HCT116 (cell line): ENCODE measurements around the gene FSTL4. TPM values are rescaled to one million over a fixed set of nuclear protein-coding genes. Genes with fewer than 3 reads are reported as not detected.

Source experiments
- ATAC-seq: fragments of 200-7000 bp; cut with Tn5 transposase; 2 replicates; pipeline ENCODE4 v1.9.1; 2020; ENCODE audit warnings: mild to moderate bottlenecking, moderate library complexity
- BruUV-seq: library from RNA; stranded (reverse); fragments of 400-500 nt; replicated peaks from 2 replicates; lab custom pipeline; 2021; lab: Mats Ljungman, UMichigan
- CTCF ChIA-PET: fragments of 300-600 bp; sonication (Branson Sonifier 250); formaldehyde crosslinking; loops from one replicate; lab custom pipeline; 2021; ENCODE audit warnings: antibody characterized with exemption; lab: Charles Lee
- POLR2A ChIA-PET: fragments of 300-600, 350-600 bp; sonication (Branson Sonifier 250); formaldehyde crosslinking; loops from one replicate; lab custom pipeline; 2021; ENCODE audit warnings: antibody characterized with exemption; lab: Charles Lee
- RAD21 ChIA-PET, 2 experiments: fragments of 300-600 bp; sonication (Branson Sonifier 250); formaldehyde crosslinking; loops; one replicate each; lab custom pipeline; 2023; ENCODE audit warnings: low total read pairs in 2 of 2; ENCODE audit not compliant: uncharacterized antibody in 2 of 2, unreplicated experiment in 2 of 2, low non-redundant PET in 1 of 2; lab: Charles Lee
- DNase-seq: peaks from one replicate; pipeline ENCODE4 v3.0.0-alpha.2; 2010; ENCODE audit warnings: low read depth, low spot score
- H2AFZ ChIP-seq: fragments of 200-600 bp; shearing (Covaris generic), sonication (generic); 2 replicates; pipeline ENCODE4 v1.6.1; 2017; ENCODE audit warnings: low read depth, mixed run types, mixed read lengths, antibody characterized with exemption, low read length; ENCODE audit not compliant: poor library complexity, severe bottlenecking
- H3K27ac ChIP-seq: 2 replicates; pipeline ENCODE4 v1.5.1; 2012; ENCODE audit warnings: low read depth, low read length
- H3K27me3 ChIP-seq: fragments of 200-600 bp; sonication (generic); 2 replicates; pipeline ENCODE4 v1.6.1; 2016; ENCODE audit warnings: mixed run types, low read length, mixed read lengths; ENCODE audit not compliant: insufficient read depth
- H3K36me3 ChIP-seq, 2 experiments: fragments of 200-500 bp in 1 of 2; fragments of 200-600 bp in 1 of 2; sonication (Bioruptor generic) in 1 of 2; sonication (generic) in 1 of 2; 2 replicates each; pipeline versions ENCODE4 v1.5.1 to v1.6.1; 2014 to 2016; ENCODE audit warnings: low read length in 2 of 2, inconsistent platforms in 1 of 2, mixed read lengths in 1 of 2, mixed run types in 1 of 2; ENCODE audit not compliant: insufficient read depth in 2 of 2, control insufficient read depth in 1 of 2
- H3K4me1 ChIP-seq, 2 experiments: fragments of 200-600 bp in 1 of 2; sonication (generic) in 1 of 2; 2 replicates each; pipeline versions ENCODE4 v1.5.1 to v1.6.1; 2012 to 2017; ENCODE audit warnings: low read length in 2 of 2, inconsistent platforms in 1 of 2, mild to moderate bottlenecking in 1 of 2, mixed read lengths in 1 of 2, mixed run types in 1 of 2, moderate library complexity in 1 of 2; ENCODE audit not compliant: insufficient read depth in 2 of 2, control insufficient read depth in 1 of 2
- H3K4me2 ChIP-seq: fragments of 200-600 bp; sonication (generic); 2 replicates; pipeline ENCODE4 v1.6.1; 2017; ENCODE audit warnings: mixed run types, low read length, mixed read lengths
- H3K4me3 ChIP-seq, 2 experiments: fragments of 200-600 bp in 1 of 2; sonication (generic) in 1 of 2; replicated peaks in 1 of 2; 2 replicates each; pipeline ENCODE4 v1.5.1; 2011 to 2016; ENCODE audit warnings: low read length in 2 of 2, control low read depth in 1 of 2, low read depth in 1 of 2, mild to moderate bottlenecking in 1 of 2, mixed read lengths in 1 of 2, mixed run types in 1 of 2
- H3K79me2 ChIP-seq: fragments of 200-600 bp; sonication (generic); 2 replicates; pipeline ENCODE4 v1.6.1; 2017; ENCODE audit warnings: mild to moderate bottlenecking, mixed run types, low read length, moderate library complexity, mixed read lengths; ENCODE audit not compliant: insufficient read depth
- H3K9ac ChIP-seq: fragments of 200-600 bp; sonication (generic); 2 replicates; pipeline ENCODE4 v1.6.1; 2016; ENCODE audit warnings: low read length, mixed read lengths
- H3K9me2 ChIP-seq: fragments of 200-600 bp; sonication (generic), shearing (Covaris generic); 2 replicates; pipeline ENCODE4 v1.6.1; 2017; ENCODE audit warnings: mixed run types, mild to moderate bottlenecking, moderate library complexity; ENCODE audit not compliant: insufficient read depth
- H3K9me3 ChIP-seq, 2 experiments: fragments of 200-500 bp in 1 of 2; fragments of 200-600 bp in 1 of 2; sonication (Bioruptor generic) in 1 of 2; sonication (generic) in 1 of 2; 2 replicates each; pipeline ENCODE4 v1.6.1; 2014 to 2017; ENCODE audit warnings: low read length in 2 of 2, mixed read lengths in 2 of 2, inconsistent platforms in 1 of 2, low read depth in 1 of 2, mild to moderate bottlenecking in 1 of 2, mixed run types in 1 of 2, moderate library complexity in 1 of 2; ENCODE audit not compliant: control insufficient read depth in 1 of 2, insufficient read depth in 1 of 2
- H4K20me1 ChIP-seq: fragments of 200-600 bp; sonication (generic), shearing (Covaris generic); 2 replicates; pipeline ENCODE4 v1.6.1; 2017; ENCODE audit warnings: mixed run types, mild to moderate bottlenecking, moderate library complexity; ENCODE audit not compliant: insufficient read depth
- ATF3 ChIP-seq: IDR thresholded peaks from 2 replicates; pipeline ENCODE4 v1.6.1; 2012
- CBX3 ChIP-seq: IDR thresholded peaks from 2 replicates; pipeline ENCODE4 v1.6.1; 2012; ENCODE audit warnings: low read depth
- CEBPB ChIP-seq: IDR thresholded peaks from 2 replicates; pipeline ENCODE4 v1.6.1; 2012; ENCODE audit warnings: low read depth
- CTCF ChIP-seq, 3 experiments: fragments of 200-600 bp in 1 of 3; sonication (generic) in 1 of 3; IDR thresholded peaks in 2 of 3; conservative IDR thresholded peaks in 1 of 3; 2 replicates each; pipeline ENCODE4 v1.5.1; 2012 to 2017; ENCODE audit warnings: low read depth in 2 of 3, low read length in 2 of 3, antibody characterized with exemption in 1 of 3, borderline replicate concordance in 1 of 3, control low read depth in 1 of 3, mild to moderate bottlenecking in 1 of 3, mixed read lengths in 1 of 3, mixed run types in 1 of 3, moderate library complexity in 1 of 3; ENCODE audit not compliant: insufficient read depth in 1 of 3
- EGR1 ChIP-seq: IDR thresholded peaks from 2 replicates; pipeline ENCODE4 v1.6.1; 2012; ENCODE audit warnings: low read depth
- EZH2 ChIP-seq: fragments of 200-600 bp; sonication (generic); IDR thresholded peaks from 2 replicates; pipeline ENCODE4 v1.6.1; 2017; ENCODE audit warnings: antibody characterized with exemption, mixed run types
- EZH2phosphoT487 ChIP-seq: fragments of 200-600 bp; IDR thresholded peaks from 2 replicates; pipeline ENCODE4 v1.6.1; 2018; ENCODE audit warnings: antibody characterized with exemption, borderline replicate concordance
- FOSL1 ChIP-seq: IDR thresholded peaks from 2 replicates; pipeline ENCODE4 v1.6.1; 2012; ENCODE audit warnings: low read depth
- JUND ChIP-seq: IDR thresholded peaks from 2 replicates; pipeline ENCODE4 v1.6.1; 2012
- MAX ChIP-seq: IDR thresholded peaks from 2 replicates; pipeline ENCODE4 v1.6.1; 2012
- POLR2A ChIP-seq: IDR thresholded peaks from 2 replicates; pipeline ENCODE4 v1.7.0; 2011; ENCODE audit warnings: borderline replicate concordance; ENCODE audit not compliant: insufficient read depth, insufficient read length; ENCODE audit errors: extremely low read depth
- POLR2AphosphoS5 ChIP-seq: IDR thresholded peaks from 2 replicates; pipeline ENCODE4 v1.6.1; 2011; ENCODE audit warnings: mild to moderate bottlenecking, low read depth, low read length, moderate library complexity
- RAD21 ChIP-seq: IDR thresholded peaks from 2 replicates; pipeline ENCODE4 v1.6.1; 2012; ENCODE audit warnings: low read depth, mild to moderate bottlenecking
- REST ChIP-seq: IDR thresholded peaks from 2 replicates; pipeline ENCODE4 v1.6.1; 2012; ENCODE audit warnings: low read depth
- SRF ChIP-seq: IDR thresholded peaks from 2 replicates; pipeline ENCODE4 v1.6.1; 2012; ENCODE audit warnings: low read depth
- TCF7L2 ChIP-seq: IDR thresholded peaks from 2 replicates; pipeline ENCODE4 v1.7.0; 2011; ENCODE audit warnings: borderline replicate concordance, inconsistent platforms; ENCODE audit not compliant: insufficient read depth, insufficient read length; ENCODE audit errors: extremely low read depth
- ZFX ChIP-seq: fragments of 450-650 bp; IDR thresholded peaks from 2 replicates; pipeline ENCODE4 v1.6.1; 2017
- intact Hi-C: fragments of 100-400 bp; cut with micrococcal nuclease; formaldehyde crosslinking; loops from 2 replicates; pipeline ENCODE4 v1.10.0; 2022
- total RNA-seq: library from RNA; stranded (reverse); gene quantifications from one replicate; pipeline ENCODE4 v1.2.1, GENCODE V29; 2021; ENCODE audit not compliant: unreplicated experiment

Gene FSTL4
- total RNA-seq, 1 experiment from 2014 or later, result 0.37 TPM

GRCh38 chr5:133403741-133404364 lies 208.5 kb downstream of the FSTL4 start:
- CTCF ChIA-PET, result no interaction called here
- Histone ChIP-seq H3K9me3 (no peaks in the 10 kb centered on the region), H2AFZ (no peak overlapping the region), H3K4me1 (peaks cover 8 to 11% of the 10 kb centered on the region in 2 experiments), H3K9me2 (no peaks in the 10 kb centered on the region), H4K20me1 (no peaks in the 10 kb centered on the region), H3K79me2 (no peaks in the 10 kb centered on the region), H3K27ac (no peak overlapping the region), H3K36me3 (no peaks in the 10 kb centered on the region), H3K27me3 (no peaks in the 10 kb centered on the region), H3K4me3 (no peak overlapping the region), H3K9ac (no peak overlapping the region), H3K4me2 (no peak overlapping the region)
- no peak for ATAC-seq
- BruUV-seq, result no TSS peak
- no peak for DNase-seq
- TF ChIP-seq EGR1 (no peak), ZFX (no peak), CBX3 (no peak), EZH2phosphoT487 (no peak), POLR2AphosphoS5 (no peak), POLR2A (no peak), SRF (no peak)
- intact Hi-C loops, result no loop called here
- POLR2A ChIA-PET, result no interaction called here
- RAD21 ChIA-PET, result no interaction called here

- BruUV-seq, result no TSS peak
- POLR2A ChIA-PET, result no interaction called here
- H2AFZ ChIP-seq, result no peak overlapping the region
- no peak overlapping the region for H3K27ac ChIP-seq
- no peak overlapping the region for H3K4me3 ChIP-seq
- H3K9me3 ChIP-seq, result no peaks in the 10 kb centered on the region
- no peak overlapping the region for H3K9ac ChIP-seq
- H3K79me2 ChIP-seq, result no peaks in the 10 kb centered on the region
- H3K4me1 ChIP-seq, result peaks cover 8 to 11% of the 10 kb centered on the region in 2 experiments
- H4K20me1 ChIP-seq, result no peaks in the 10 kb centered on the region
- CTCF ChIA-PET, result no interaction called here
- intact Hi-C loops, result no loop called here
- no peaks in the 10 kb centered on the region for H3K9me2 ChIP-seq
- H3K27me3 ChIP-seq, result no peaks in the 10 kb centered on the region
- DNase-seq, result no peak
- H3K36me3 ChIP-seq, result no peaks in the 10 kb centered on the region
- no peak for ATAC-seq
- RAD21 ChIA-PET, result no interaction called here
- H3K4me2 ChIP-seq, result no peak overlapping the region
- TF ChIP-seq MAX, result no peak
- TF ChIP-seq CBX3, result no peak
- TF ChIP-seq FOSL1, result no peak
- no peak for TF ChIP-seq EGR1
- no peak for TF ChIP-seq ATF3
- no peak for TF ChIP-seq TCF7L2
- TF ChIP-seq CTCF (IDR thresholded peaks at IDR 0.05 in 2 of 3, conservative IDR thresholded peaks at IDR 0.05 in 1 of 3; ENCODE audit: borderline replicate concordance in 1 of 3, insufficient read depth in 1 of 3, low read depth in 2 of 3, low read length in 2 of 3), result no peak
- TF ChIP-seq RAD21, result no peak
- TF ChIP-seq CEBPB, result no peak
- TF ChIP-seq EZH2phosphoT487, result no peak
- no peak for TF ChIP-seq REST
- TF ChIP-seq JUND, result no peak
- TF ChIP-seq EZH2, result no peak
Observed at GRCh38 chr5:133402775-133403174, 209.6 kb downstream of the FSTL4 start.
